HCT116 (cell line): ENCODE results near the gene S100Z. TPM values are rescaled to one million over a fixed set of nuclear protein-coding genes. Genes with fewer than 3 reads are reported as not detected.

Experiments used
- ATAC-seq: fragments of 200-7000 bp; cut with Tn5 transposase; 2 replicates; pipeline ENCODE4 v1.9.1; 2020; ENCODE audit warnings: mild to moderate bottlenecking, moderate library complexity
- BruUV-seq: library from RNA; stranded (reverse); fragments of 400-500 nt; replicated peaks from 2 replicates; lab custom pipeline; 2021; lab: Mats Ljungman, UMichigan
- CTCF ChIA-PET: fragments of 300-600 bp; sonication (Branson Sonifier 250); formaldehyde crosslinking; loops from one replicate; lab custom pipeline; 2021; ENCODE audit warnings: antibody characterized with exemption; lab: Charles Lee
- POLR2A ChIA-PET: fragments of 300-600, 350-600 bp; sonication (Branson Sonifier 250); formaldehyde crosslinking; loops from one replicate; lab custom pipeline; 2021; ENCODE audit warnings: antibody characterized with exemption; lab: Charles Lee
- RAD21 ChIA-PET, 2 experiments: fragments of 300-600 bp; sonication (Branson Sonifier 250); formaldehyde crosslinking; loops; one replicate each; lab custom pipeline; 2023; ENCODE audit warnings: low total read pairs in 2 of 2; ENCODE audit not compliant: uncharacterized antibody in 2 of 2, unreplicated experiment in 2 of 2, low non-redundant PET in 1 of 2; lab: Charles Lee
- DNase-seq: peaks from one replicate; pipeline ENCODE4 v3.0.0-alpha.2; 2010; ENCODE audit warnings: low read depth, low spot score
- H2AFZ ChIP-seq: fragments of 200-600 bp; shearing (Covaris generic), sonication (generic); 2 replicates; pipeline ENCODE4 v1.6.1; 2017; ENCODE audit warnings: low read depth, mixed run types, mixed read lengths, antibody characterized with exemption, low read length; ENCODE audit not compliant: poor library complexity, severe bottlenecking
- H3K27ac ChIP-seq: 2 replicates; pipeline ENCODE4 v1.5.1; 2012; ENCODE audit warnings: low read depth, low read length
- H3K27me3 ChIP-seq: fragments of 200-600 bp; sonication (generic); 2 replicates; pipeline ENCODE4 v1.6.1; 2016; ENCODE audit warnings: mixed run types, low read length, mixed read lengths; ENCODE audit not compliant: insufficient read depth
- H3K36me3 ChIP-seq, 2 experiments: fragments of 200-500 bp in 1 of 2; fragments of 200-600 bp in 1 of 2; sonication (Bioruptor generic) in 1 of 2; sonication (generic) in 1 of 2; 2 replicates each; pipeline versions ENCODE4 v1.5.1 to v1.6.1; 2014 to 2016; ENCODE audit warnings: low read length in 2 of 2, inconsistent platforms in 1 of 2, mixed read lengths in 1 of 2, mixed run types in 1 of 2; ENCODE audit not compliant: insufficient read depth in 2 of 2, control insufficient read depth in 1 of 2
- H3K4me1 ChIP-seq, 2 experiments: fragments of 200-600 bp in 1 of 2; sonication (generic) in 1 of 2; 2 replicates each; pipeline versions ENCODE4 v1.5.1 to v1.6.1; 2012 to 2017; ENCODE audit warnings: low read length in 2 of 2, inconsistent platforms in 1 of 2, mild to moderate bottlenecking in 1 of 2, mixed read lengths in 1 of 2, mixed run types in 1 of 2, moderate library complexity in 1 of 2; ENCODE audit not compliant: insufficient read depth in 2 of 2, control insufficient read depth in 1 of 2
- H3K4me2 ChIP-seq: fragments of 200-600 bp; sonication (generic); 2 replicates; pipeline ENCODE4 v1.6.1; 2017; ENCODE audit warnings: mixed run types, low read length, mixed read lengths
- H3K4me3 ChIP-seq, 2 experiments: fragments of 200-600 bp in 1 of 2; sonication (generic) in 1 of 2; replicated peaks in 1 of 2; 2 replicates each; pipeline ENCODE4 v1.5.1; 2011 to 2016; ENCODE audit warnings: low read length in 2 of 2, control low read depth in 1 of 2, low read depth in 1 of 2, mild to moderate bottlenecking in 1 of 2, mixed read lengths in 1 of 2, mixed run types in 1 of 2
- H3K79me2 ChIP-seq: fragments of 200-600 bp; sonication (generic); 2 replicates; pipeline ENCODE4 v1.6.1; 2017; ENCODE audit warnings: mild to moderate bottlenecking, mixed run types, low read length, moderate library complexity, mixed read lengths; ENCODE audit not compliant: insufficient read depth
- H3K9ac ChIP-seq: fragments of 200-600 bp; sonication (generic); 2 replicates; pipeline ENCODE4 v1.6.1; 2016; ENCODE audit warnings: low read length, mixed read lengths
- H3K9me2 ChIP-seq: fragments of 200-600 bp; sonication (generic), shearing (Covaris generic); 2 replicates; pipeline ENCODE4 v1.6.1; 2017; ENCODE audit warnings: mixed run types, mild to moderate bottlenecking, moderate library complexity; ENCODE audit not compliant: insufficient read depth
- H3K9me3 ChIP-seq, 2 experiments: fragments of 200-500 bp in 1 of 2; fragments of 200-600 bp in 1 of 2; sonication (Bioruptor generic) in 1 of 2; sonication (generic) in 1 of 2; 2 replicates each; pipeline ENCODE4 v1.6.1; 2014 to 2017; ENCODE audit warnings: low read length in 2 of 2, mixed read lengths in 2 of 2, inconsistent platforms in 1 of 2, low read depth in 1 of 2, mild to moderate bottlenecking in 1 of 2, mixed run types in 1 of 2, moderate library complexity in 1 of 2; ENCODE audit not compliant: control insufficient read depth in 1 of 2, insufficient read depth in 1 of 2
- H4K20me1 ChIP-seq: fragments of 200-600 bp; sonication (generic), shearing (Covaris generic); 2 replicates; pipeline ENCODE4 v1.6.1; 2017; ENCODE audit warnings: mixed run types, mild to moderate bottlenecking, moderate library complexity; ENCODE audit not compliant: insufficient read depth
- CEBPB ChIP-seq: IDR thresholded peaks from 2 replicates; pipeline ENCODE4 v1.6.1; 2012; ENCODE audit warnings: low read depth
- EGR1 ChIP-seq: IDR thresholded peaks from 2 replicates; pipeline ENCODE4 v1.6.1; 2012; ENCODE audit warnings: low read depth
- EZH2 ChIP-seq: fragments of 200-600 bp; sonication (generic); IDR thresholded peaks from 2 replicates; pipeline ENCODE4 v1.6.1; 2017; ENCODE audit warnings: antibody characterized with exemption, mixed run types
- EZH2phosphoT487 ChIP-seq: fragments of 200-600 bp; IDR thresholded peaks from 2 replicates; pipeline ENCODE4 v1.6.1; 2018; ENCODE audit warnings: antibody characterized with exemption, borderline replicate concordance
- FOSL1 ChIP-seq: IDR thresholded peaks from 2 replicates; pipeline ENCODE4 v1.6.1; 2012; ENCODE audit warnings: low read depth
- JUND ChIP-seq: IDR thresholded peaks from 2 replicates; pipeline ENCODE4 v1.6.1; 2012
- POLR2A ChIP-seq: IDR thresholded peaks from 2 replicates; pipeline ENCODE4 v1.7.0; 2011; ENCODE audit warnings: borderline replicate concordance; ENCODE audit not compliant: insufficient read depth, insufficient read length; ENCODE audit errors: extremely low read depth
- POLR2AphosphoS5 ChIP-seq: IDR thresholded peaks from 2 replicates; pipeline ENCODE4 v1.6.1; 2011; ENCODE audit warnings: mild to moderate bottlenecking, low read depth, low read length, moderate library complexity
- RAD21 ChIP-seq: IDR thresholded peaks from 2 replicates; pipeline ENCODE4 v1.6.1; 2012; ENCODE audit warnings: low read depth, mild to moderate bottlenecking
- SIN3A ChIP-seq: IDR thresholded peaks from 2 replicates; pipeline ENCODE4 v1.6.1; 2012; ENCODE audit warnings: low read depth
- SP1 ChIP-seq: IDR thresholded peaks from 2 replicates; pipeline ENCODE4 v1.6.1; 2012; ENCODE audit warnings: low read depth
- SRF ChIP-seq: IDR thresholded peaks from 2 replicates; pipeline ENCODE4 v1.6.1; 2012; ENCODE audit warnings: low read depth
- TCF7L2 ChIP-seq: IDR thresholded peaks from 2 replicates; pipeline ENCODE4 v1.7.0; 2011; ENCODE audit warnings: borderline replicate concordance, inconsistent platforms; ENCODE audit not compliant: insufficient read depth, insufficient read length; ENCODE audit errors: extremely low read depth
- YY1 ChIP-seq: IDR thresholded peaks from 2 replicates; pipeline ENCODE4 v1.6.1; 2011; ENCODE audit warnings: low read length, low read depth, moderate library complexity, mild to moderate bottlenecking; ENCODE audit not compliant: insufficient replicate concordance; ENCODE audit errors: extremely low read depth
- ZBTB33 ChIP-seq: IDR thresholded peaks from 2 replicates; pipeline ENCODE4 v1.6.1; 2011; ENCODE audit warnings: mild to moderate bottlenecking, low read length, moderate library complexity; ENCODE audit not compliant: insufficient replicate concordance; ENCODE audit errors: extremely low read depth
- ZNF274 ChIP-seq: fragments of 200-500 bp; sonication (Bioruptor generic); IDR thresholded peaks from 2 replicates; pipeline ENCODE4 v1.6.1; 2014; ENCODE audit warnings: mild to moderate bottlenecking, low read depth, low read length, inconsistent platforms
- intact Hi-C: fragments of 100-400 bp; cut with micrococcal nuclease; formaldehyde crosslinking; loops from 2 replicates; pipeline ENCODE4 v1.10.0; 2022
- total RNA-seq: library from RNA; stranded (reverse); gene quantifications from one replicate; pipeline ENCODE4 v1.2.1, GENCODE V29; 2021; ENCODE audit not compliant: unreplicated experiment
- TF ChIP-seq, protein P1 (sequence below), 3 experiments: fragments of 200-600 bp in 1 of 3; sonication (generic) in 1 of 3; IDR thresholded peaks in 2 of 3; conservative IDR thresholded peaks in 1 of 3; 2 replicates each; pipeline ENCODE4 v1.5.1; 2012 to 2017; ENCODE audit warnings: low read depth in 2 of 3, low read length in 2 of 3, antibody characterized with exemption in 1 of 3, borderline replicate concordance in 1 of 3, control low read depth in 1 of 3, mild to moderate bottlenecking in 1 of 3, mixed read lengths in 1 of 3, mixed run types in 1 of 3, moderate library complexity in 1 of 3; ENCODE audit not compliant: insufficient read depth in 1 of 3
- TF ChIP-seq, protein P2 (sequence below): IDR thresholded peaks from 2 replicates; pipeline ENCODE4 v1.6.1; 2012
- TF ChIP-seq, protein P3 (sequence below): IDR thresholded peaks from 2 replicates; pipeline ENCODE4 v1.6.1; 2012

The S100Z gene
- total RNA-seq, 1 experiment from 2014 or later = not detected

GRCh38 chr5:76850543-76851145 lies 830 bp downstream of the S100Z start:
- ChIA-PET RAD21 (no interaction called here), POLR2A (no interaction called here), CTCF (no interaction called here)
- H3K9ac ChIP-seq = no peak overlapping the region
- no peak overlapping the region for H2AFZ ChIP-seq
- no peaks in the 10 kb centered on the region for H3K9me2 ChIP-seq
- no peak overlapping the region for H3K27ac ChIP-seq
- intact Hi-C loops = no loop called here
- H3K79me2 ChIP-seq = no peaks in the 10 kb centered on the region
- H4K20me1 ChIP-seq = no peaks in the 10 kb centered on the region
- no peaks in the 10 kb centered on the region for H3K27me3 ChIP-seq
- H3K4me1 ChIP-seq = peaks cover 4 to 12% of the 10 kb centered on the region in 2 experiments; a peak in 3 of 4 replicates
- ATAC-seq = no peak
- TF ChIP-seq, protein P1, sequence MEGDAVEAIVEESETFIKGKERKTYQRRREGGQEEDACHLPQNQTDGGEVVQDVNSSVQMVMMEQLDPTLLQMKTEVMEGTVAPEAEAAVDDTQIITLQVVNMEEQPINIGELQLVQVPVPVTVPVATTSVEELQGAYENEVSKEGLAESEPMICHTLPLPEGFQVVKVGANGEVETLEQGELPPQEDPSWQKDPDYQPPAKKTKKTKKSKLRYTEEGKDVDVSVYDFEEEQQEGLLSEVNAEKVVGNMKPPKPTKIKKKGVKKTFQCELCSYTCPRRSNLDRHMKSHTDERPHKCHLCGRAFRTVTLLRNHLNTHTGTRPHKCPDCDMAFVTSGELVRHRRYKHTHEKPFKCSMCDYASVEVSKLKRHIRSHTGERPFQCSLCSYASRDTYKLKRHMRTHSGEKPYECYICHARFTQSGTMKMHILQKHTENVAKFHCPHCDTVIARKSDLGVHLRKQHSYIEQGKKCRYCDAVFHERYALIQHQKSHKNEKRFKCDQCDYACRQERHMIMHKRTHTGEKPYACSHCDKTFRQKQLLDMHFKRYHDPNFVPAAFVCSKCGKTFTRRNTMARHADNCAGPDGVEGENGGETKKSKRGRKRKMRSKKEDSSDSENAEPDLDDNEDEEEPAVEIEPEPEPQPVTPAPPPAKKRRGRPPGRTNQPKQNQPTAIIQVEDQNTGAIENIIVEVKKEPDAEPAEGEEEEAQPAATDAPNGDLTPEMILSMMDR (IDR thresholded peaks at IDR 0.05 in 2 of 3, conservative IDR thresholded peaks at IDR 0.05 in 1 of 3; ENCODE audit: borderline replicate concordance in 1 of 3, insufficient read depth in 1 of 3, low read depth in 2 of 3, low read length in 2 of 3) = no peak
- TF ChIP-seq EZH2 (no peak), EZH2phosphoT487 (no peak), YY1 (no peak), SRF (no peak), ZBTB33 (no peak), ZNF274 (no peak), FOSL1 (no peak), POLR2AphosphoS5 (no peak), TCF7L2 (no peak), RAD21 (no peak), SP1 (no peak), POLR2A (no peak), SIN3A (no peak), EGR1 (no peak), JUND (no peak), CEBPB (no peak)
- TF ChIP-seq, protein P2, sequence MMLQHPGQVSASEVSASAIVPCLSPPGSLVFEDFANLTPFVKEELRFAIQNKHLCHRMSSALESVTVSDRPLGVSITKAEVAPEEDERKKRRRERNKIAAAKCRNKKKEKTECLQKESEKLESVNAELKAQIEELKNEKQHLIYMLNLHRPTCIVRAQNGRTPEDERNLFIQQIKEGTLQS = no peak
- TF ChIP-seq, protein P3, sequence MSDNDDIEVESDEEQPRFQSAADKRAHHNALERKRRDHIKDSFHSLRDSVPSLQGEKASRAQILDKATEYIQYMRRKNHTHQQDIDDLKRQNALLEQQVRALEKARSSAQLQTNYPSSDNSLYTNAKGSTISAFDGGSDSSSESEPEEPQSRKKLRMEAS = no peak
- BruUV-seq = no TSS peak
- no peaks in the 10 kb centered on the region for H3K36me3 ChIP-seq
- no peaks in the 10 kb centered on the region for H3K9me3 ChIP-seq
- DNase-seq = no peak
- no peak overlapping the region for H3K4me3 ChIP-seq
- H3K4me2 ChIP-seq = no peak overlapping the region
